ENCODE measurements around the gene SH3RF2. TPM values are rescaled to one million over a fixed set of nuclear protein-coding genes. Genes with fewer than 3 reads are reported as not detected.

Gene SH3RF2
- total and polyA plus RNA-seq, 2 donors (not counting 1 experiment from before 2014, with no cell fraction given), result 0.53 to 1.2 TPM

DNA sequence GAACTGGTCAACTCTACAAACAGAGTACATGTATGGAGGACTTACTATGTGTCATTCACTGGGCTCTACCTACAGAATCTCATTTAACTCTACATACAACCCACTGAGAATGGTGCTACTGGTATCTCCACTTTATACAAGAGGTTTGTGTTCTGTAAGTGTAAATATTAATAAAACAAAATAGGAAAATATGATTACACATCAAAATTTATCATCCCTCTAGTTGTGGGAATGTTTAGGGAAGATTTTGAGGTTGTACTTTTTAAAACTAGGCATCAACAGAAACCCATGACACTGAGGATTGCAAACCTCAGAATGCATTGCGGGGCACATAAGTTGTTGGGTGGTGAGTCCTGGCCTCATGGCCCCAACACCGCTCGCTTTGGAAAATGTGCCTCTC lies 11.7 kb downstream of the SH3RF2 start:
- Histone ChIP-seq H3K27ac (ENCODE audit: insufficient read depth, low read length) (no peak overlapping the region), H3K79me2 (ENCODE audit: control insufficient read depth, insufficient read depth, low read length) (no peaks in the 10 kb centered on the region), H3K27me3 (ENCODE audit: control insufficient read depth, insufficient read depth, low read length) (no peaks in the 10 kb centered on the region), H3K4me1 (ENCODE audit: control insufficient read depth, extremely low read depth, insufficient read depth, low read length) (peaks cover 5% of the 10 kb centered on the region), H3K4me3 (replicated peaks in 1 of 4; ENCODE audit: control extremely low read depth in 1 of 4, insufficient read depth in 1 of 4, low read depth in 3 of 4, low read length in 4 of 4) (no peak overlapping the region), H3K9me3 (ENCODE audit: control insufficient read depth, insufficient read depth, low read depth, low read length) (no peaks in the 10 kb centered on the region), H2AFZ (ENCODE audit: low read length) (no peak overlapping the region), H3K36me3 (ENCODE audit: control insufficient read depth, insufficient read depth, low read length) (no peaks in the 10 kb centered on the region), H3K9ac (ENCODE audit: insufficient read depth, low read length) (no peak overlapping the region), H4K20me1 (ENCODE audit: control insufficient read depth, extremely low read depth, insufficient read depth, low read length) (no peaks in the 10 kb centered on the region), H3K4me2 (ENCODE audit: extremely low read depth, insufficient read depth, low read length) (no peak overlapping the region)
- TF ChIP-seq, protein P1, sequence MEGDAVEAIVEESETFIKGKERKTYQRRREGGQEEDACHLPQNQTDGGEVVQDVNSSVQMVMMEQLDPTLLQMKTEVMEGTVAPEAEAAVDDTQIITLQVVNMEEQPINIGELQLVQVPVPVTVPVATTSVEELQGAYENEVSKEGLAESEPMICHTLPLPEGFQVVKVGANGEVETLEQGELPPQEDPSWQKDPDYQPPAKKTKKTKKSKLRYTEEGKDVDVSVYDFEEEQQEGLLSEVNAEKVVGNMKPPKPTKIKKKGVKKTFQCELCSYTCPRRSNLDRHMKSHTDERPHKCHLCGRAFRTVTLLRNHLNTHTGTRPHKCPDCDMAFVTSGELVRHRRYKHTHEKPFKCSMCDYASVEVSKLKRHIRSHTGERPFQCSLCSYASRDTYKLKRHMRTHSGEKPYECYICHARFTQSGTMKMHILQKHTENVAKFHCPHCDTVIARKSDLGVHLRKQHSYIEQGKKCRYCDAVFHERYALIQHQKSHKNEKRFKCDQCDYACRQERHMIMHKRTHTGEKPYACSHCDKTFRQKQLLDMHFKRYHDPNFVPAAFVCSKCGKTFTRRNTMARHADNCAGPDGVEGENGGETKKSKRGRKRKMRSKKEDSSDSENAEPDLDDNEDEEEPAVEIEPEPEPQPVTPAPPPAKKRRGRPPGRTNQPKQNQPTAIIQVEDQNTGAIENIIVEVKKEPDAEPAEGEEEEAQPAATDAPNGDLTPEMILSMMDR (conservative IDR thresholded peaks at IDR 0.05 in 1 of 2, IDR thresholded peaks at IDR 0.05 in 1 of 2; ENCODE audit: low read depth in 1 of 2, low read length in 2 of 2), result no peak
- TF ChIP-seq EZH2 (IDR thresholded peaks at IDR 0.05; ENCODE audit: low read length, missing control alignments), result no peak
- no peak for DNase-seq (ENCODE audit: low read depth in 2 of 2)

DNA sequence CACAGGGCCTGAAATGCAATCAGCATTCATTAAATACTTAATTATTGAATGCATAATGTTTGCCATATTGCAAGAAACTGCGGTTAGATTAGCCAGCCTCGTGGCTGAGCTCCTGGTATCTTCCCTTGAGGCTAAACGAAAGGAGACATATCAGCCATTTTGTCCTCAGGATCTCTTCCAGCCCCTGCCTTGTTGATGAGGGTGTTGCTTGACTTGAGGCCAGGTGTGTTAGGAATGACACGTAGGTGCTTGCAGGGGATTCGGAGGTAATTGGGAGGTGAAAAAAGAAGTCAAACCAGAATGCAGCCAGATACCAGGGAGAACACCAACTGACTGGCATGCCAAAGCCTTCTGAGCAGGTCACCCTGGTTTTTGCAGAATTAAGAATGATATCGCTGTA lies 12.5 kb downstream of the SH3RF2 start:
- Histone ChIP-seq H3K4me2 (ENCODE audit: extremely low read depth, insufficient read depth, low read length) (no peak overlapping the region), H4K20me1 (ENCODE audit: control insufficient read depth, extremely low read depth, insufficient read depth, low read length) (no peaks in the 10 kb centered on the region), H3K27ac (ENCODE audit: insufficient read depth, low read length) (no peak overlapping the region), H3K9ac (ENCODE audit: insufficient read depth, low read length) (no peak overlapping the region), H3K9me3 (ENCODE audit: control insufficient read depth, insufficient read depth, low read depth, low read length) (no peaks in the 10 kb centered on the region), H3K36me3 (ENCODE audit: control insufficient read depth, insufficient read depth, low read length) (no peaks in the 10 kb centered on the region), H3K4me1 (ENCODE audit: control insufficient read depth, extremely low read depth, insufficient read depth, low read length) (peaks cover 5% of the 10 kb centered on the region), H3K79me2 (ENCODE audit: control insufficient read depth, insufficient read depth, low read length) (no peaks in the 10 kb centered on the region), H3K27me3 (ENCODE audit: control insufficient read depth, insufficient read depth, low read length) (no peaks in the 10 kb centered on the region), H3K4me3 (replicated peaks in 1 of 4; ENCODE audit: control extremely low read depth in 1 of 4, insufficient read depth in 1 of 4, low read depth in 3 of 4, low read length in 4 of 4) (no peak overlapping the region), H2AFZ (ENCODE audit: low read length) (no peak overlapping the region)
- TF ChIP-seq EZH2 (IDR thresholded peaks at IDR 0.05; ENCODE audit: low read length, missing control alignments), result no peak
- TF ChIP-seq, protein P1 (conservative IDR thresholded peaks at IDR 0.05 in 1 of 2, IDR thresholded peaks at IDR 0.05 in 1 of 2; ENCODE audit: low read depth in 1 of 2, low read length in 2 of 2), result no peak
- DNase-seq (ENCODE audit: low read depth in 2 of 2), result no peak

DNA sequence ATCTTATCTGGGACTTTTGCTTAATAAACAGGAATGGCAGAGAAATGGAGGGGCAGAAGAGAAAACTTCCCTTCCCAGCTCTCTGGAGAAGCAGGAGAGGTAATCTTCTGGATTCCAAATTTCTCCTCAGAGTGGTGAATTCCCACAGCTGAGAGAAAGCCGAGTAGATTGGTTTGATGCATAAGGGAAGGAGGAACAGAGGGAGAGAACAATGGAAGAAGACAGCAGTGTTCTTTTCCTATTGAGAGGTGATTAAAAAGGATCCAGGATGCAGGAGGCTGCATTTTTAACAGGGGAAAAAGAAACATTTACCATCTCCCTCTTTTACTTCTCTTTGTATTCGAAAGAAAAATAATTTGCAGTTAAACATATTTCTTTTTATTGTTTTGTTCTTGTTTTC lies 13.1 kb downstream of the SH3RF2 start:
- Histone ChIP-seq H3K27ac (ENCODE audit: insufficient read depth, low read length) (no peak overlapping the region), H3K36me3 (ENCODE audit: control insufficient read depth, insufficient read depth, low read length) (no peaks in the 10 kb centered on the region), H3K9ac (ENCODE audit: insufficient read depth, low read length) (no peak overlapping the region), H3K79me2 (ENCODE audit: control insufficient read depth, insufficient read depth, low read length) (no peaks in the 10 kb centered on the region), H3K4me1 (ENCODE audit: control insufficient read depth, extremely low read depth, insufficient read depth, low read length) (peaks cover 5% of the 10 kb centered on the region), H3K4me3 (replicated peaks in 1 of 4; ENCODE audit: control extremely low read depth in 1 of 4, insufficient read depth in 1 of 4, low read depth in 3 of 4, low read length in 4 of 4) (no peak overlapping the region), H2AFZ (ENCODE audit: low read length) (no peak overlapping the region), H3K4me2 (ENCODE audit: extremely low read depth, insufficient read depth, low read length) (no peak overlapping the region), H4K20me1 (ENCODE audit: control insufficient read depth, extremely low read depth, insufficient read depth, low read length) (no peaks in the 10 kb centered on the region), H3K27me3 (ENCODE audit: control insufficient read depth, insufficient read depth, low read length) (no peaks in the 10 kb centered on the region), H3K9me3 (ENCODE audit: control insufficient read depth, insufficient read depth, low read depth, low read length) (no peaks in the 10 kb centered on the region)
- no peak for DNase-seq (ENCODE audit: low read depth in 2 of 2)
- TF ChIP-seq, protein P1 (conservative IDR thresholded peaks at IDR 0.05 in 1 of 2, IDR thresholded peaks at IDR 0.05 in 1 of 2; ENCODE audit: low read depth in 1 of 2, low read length in 2 of 2), result no peak
- no peak for TF ChIP-seq EZH2 (IDR thresholded peaks at IDR 0.05; ENCODE audit: low read length, missing control alignments)
